ENCODE data around the gene KLK12.

DNA sequence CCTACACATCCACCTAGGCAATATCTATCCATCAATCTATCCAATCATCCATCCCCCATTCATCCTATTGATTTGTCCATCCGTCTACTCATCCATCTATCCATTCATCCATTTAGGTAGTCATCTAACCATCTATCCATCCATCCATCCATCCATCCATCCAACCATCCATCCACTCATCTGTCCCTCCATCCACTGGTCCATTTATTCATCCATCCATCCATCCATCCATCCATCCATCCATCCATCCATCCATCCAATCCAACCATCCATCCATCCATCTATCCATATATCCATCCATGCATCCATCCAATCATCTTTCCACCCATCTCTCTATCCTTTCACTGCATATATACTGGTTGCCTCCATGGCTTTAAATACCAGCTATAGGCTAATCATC, 26.2 kb upstream of the KLK12 start:
- TF ChIP-seq, protein P1, sequence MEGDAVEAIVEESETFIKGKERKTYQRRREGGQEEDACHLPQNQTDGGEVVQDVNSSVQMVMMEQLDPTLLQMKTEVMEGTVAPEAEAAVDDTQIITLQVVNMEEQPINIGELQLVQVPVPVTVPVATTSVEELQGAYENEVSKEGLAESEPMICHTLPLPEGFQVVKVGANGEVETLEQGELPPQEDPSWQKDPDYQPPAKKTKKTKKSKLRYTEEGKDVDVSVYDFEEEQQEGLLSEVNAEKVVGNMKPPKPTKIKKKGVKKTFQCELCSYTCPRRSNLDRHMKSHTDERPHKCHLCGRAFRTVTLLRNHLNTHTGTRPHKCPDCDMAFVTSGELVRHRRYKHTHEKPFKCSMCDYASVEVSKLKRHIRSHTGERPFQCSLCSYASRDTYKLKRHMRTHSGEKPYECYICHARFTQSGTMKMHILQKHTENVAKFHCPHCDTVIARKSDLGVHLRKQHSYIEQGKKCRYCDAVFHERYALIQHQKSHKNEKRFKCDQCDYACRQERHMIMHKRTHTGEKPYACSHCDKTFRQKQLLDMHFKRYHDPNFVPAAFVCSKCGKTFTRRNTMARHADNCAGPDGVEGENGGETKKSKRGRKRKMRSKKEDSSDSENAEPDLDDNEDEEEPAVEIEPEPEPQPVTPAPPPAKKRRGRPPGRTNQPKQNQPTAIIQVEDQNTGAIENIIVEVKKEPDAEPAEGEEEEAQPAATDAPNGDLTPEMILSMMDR (IDR thresholded peaks at IDR 0.05), result no peak
- TF ChIP-seq POLR2A (IDR thresholded peaks at IDR 0.05), result no peak
